NCI-H748 treated with DMSO at 0.1 percent for 48 hours (cell line): ENCODE measurements around the gene RNASE4.

Experiments
- DNase-seq: peaks from one replicate; lab custom pipeline; 2025; lab: John Stamatoyannopoulos, UW

RNASE4 gene

GRCh38 chr14:20745571-20746358 lies 61.4 kb downstream of the RNASE4 start, which contains the start of gene EDDM3A:
Gene EDDM3A (plus strand): TSS chr14:20745887. CDS start chr14:20747581, 1,694 bp downstream.
- DNase-seq: no peak

- DNase-seq: no peak
Measured at GRCh38 chr14:20746566-20746965, 62.2 kb downstream of the RNASE4 start.

- no peak for DNase-seq
Measured at GRCh38 chr14:20748439-20748838, 64.1 kb downstream of the RNASE4 start.

- no peak for DNase-seq
Measured at GRCh38 chr14:20750194-20750593, 65.8 kb downstream of the RNASE4 start.
